ENCODE measurements around the gene PIAS2. TPM values are rescaled to one million over a fixed set of nuclear protein-coding genes. Genes with fewer than 3 reads are reported as not detected.
"Not testable (repeated sequence)": the region's sequence is repeated elsewhere in the genome, so short reads cannot be mapped to it uniquely, and the experiment has no call there.

PIAS2 gene
- total RNA-seq (2021) (72.8 and 78.7 TPM in 2 replicates), Bru-seq, nascent RNA (percentile 93 among the genes with signal in this experiment), BruChase-seq, experiment 1, labeled RNA remaining after a 2-hour chase (percentile 94 among the genes with signal in this experiment), BruChase-seq, experiment 2, labeled RNA remaining after a 6-hour chase (percentile 85 among the genes with signal in this experiment)
- long read RNA-seq, full-length matches to known transcripts, result 92 of 135 reads
- long read RNA-seq, partial matches to known transcripts, result 8 of 135 reads
- long read RNA-seq, other reads (novel, unspliced or antisense), result 35 of 135 reads

DNA sequence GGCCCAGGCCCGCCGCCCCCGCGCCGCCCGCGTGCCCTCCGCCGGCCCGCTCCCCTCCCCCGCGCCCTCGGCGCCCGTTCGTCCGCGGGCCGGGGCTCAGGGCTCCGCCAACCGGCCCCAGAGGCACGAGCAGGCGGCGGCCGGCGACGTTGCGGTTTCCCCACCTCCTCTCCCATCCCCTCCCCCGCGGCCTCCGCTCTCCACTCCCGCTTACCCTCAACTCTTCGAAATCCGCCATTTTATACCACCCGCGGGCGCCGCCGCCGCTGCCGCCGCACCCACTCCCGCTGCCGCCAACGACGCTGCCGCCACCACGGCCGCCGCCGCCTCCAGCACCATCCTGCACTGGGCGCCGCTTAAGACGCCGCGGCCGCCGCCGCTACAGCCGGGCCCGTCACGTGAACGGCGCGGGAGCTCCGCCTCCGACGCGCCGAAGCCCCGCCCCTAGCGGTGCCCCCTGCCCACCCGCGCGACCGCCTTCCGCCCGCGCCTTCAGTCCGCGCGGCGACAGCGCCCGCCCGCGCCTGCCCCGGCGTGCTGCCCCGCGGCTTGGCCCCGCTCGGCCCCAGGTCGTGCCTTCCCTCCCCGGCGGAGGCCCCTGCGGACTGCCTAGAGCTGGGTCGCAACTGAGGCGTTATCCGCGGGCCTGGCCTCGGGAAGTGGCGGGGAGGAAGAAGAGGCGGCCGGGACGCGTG is at the start of gene PIAS2, which contains the start of gene KATNAL2:
TSS of gene PIAS2 (minus strand) at position 400 of the 695 bp plus-strand sequence. CDS start at position 238, 162 bp downstream.
TSS of gene KATNAL2 (plus strand) at position 495 of the 695 bp plus-strand sequence. CDS start 29,271 bp downstream, outside the sequence.
- Histone ChIP-seq H3K27ac (ENCODE audit: low read depth, low read length, poor library complexity, severe bottlenecking) (peak within 1 kb of the TSS; percentile 88), H3K9me3 (ENCODE audit: low read depth, low read length, poor library complexity, severe bottlenecking) (no peaks in the 10 kb centered on the region), H3K36me3 (ENCODE audit: insufficient read depth, low read length, poor library complexity, severe bottlenecking) (no peaks in the 10 kb centered on the region), H3K27me3 (replicated peaks; ENCODE audit: insufficient read depth, low read depth, low read length, poor library complexity) (no peaks in the 10 kb centered on the region), H3K4me3 (ENCODE audit: low read depth, low read length, poor library complexity, severe bottlenecking) (peak within 1 kb of the TSS; percentile 70), H3K4me1 (ENCODE audit: insufficient read depth, low read length, poor library complexity, severe bottlenecking) (peaks cover 23% of the 10 kb centered on the region)
- intact Hi-C loops (cut with micrococcal nuclease; ENCODE audit: unreplicated experiment), result no loop called here
- TF ChIP-seq EZH2 (IDR thresholded peaks at IDR 0.05; ENCODE audit: borderline replicate concordance, low read depth, low read length, poor library complexity, severe bottlenecking), result no peak
- ChIA-PET CTCF (no interaction called here), POLR2A (ENCODE audit: low non-redundant PET) (interaction anchor here (0.6 kb wide), 2 partner anchors 23 to 819 kb away, joined by 4 to 5 read pairs; partner anchors contain the start of gene ATP5F1A)
- no TSS peak for BruUV-seq (replicated peaks)
- peak; percentile 92 for DNase-seq (ENCODE audit: low spot score)

GRCh38 chr18:46966266-46966665 is 49.0 kb upstream of the PIAS2 start:
- H3K36me3 ChIP-seq (ENCODE audit: insufficient read depth, low read length, poor library complexity, severe bottlenecking); H3K4me1 ChIP-seq (ENCODE audit: insufficient read depth, low read length, poor library complexity, severe bottlenecking); H3K27ac ChIP-seq (ENCODE audit: low read depth, low read length, poor library complexity, severe bottlenecking); H3K4me3 ChIP-seq (ENCODE audit: low read depth, low read length, poor library complexity, severe bottlenecking); intact Hi-C loops (cut with micrococcal nuclease; ENCODE audit: unreplicated experiment); H3K27me3 ChIP-seq (replicated peaks; ENCODE audit: insufficient read depth, low read depth, low read length, poor library complexity); H3K9me3 ChIP-seq (ENCODE audit: low read depth, low read length, poor library complexity, severe bottlenecking); CTCF ChIA-PET; POLR2A ChIA-PET (ENCODE audit: low non-redundant PET); DNase-seq (ENCODE audit: low spot score): not testable (repeated sequence)
- TSS peak; percentile 54 for BruUV-seq (replicated peaks)

GRCh38 chr18:46964579-46965293 is 47.4 kb upstream of the PIAS2 start:
- H3K4me3 ChIP-seq (ENCODE audit: low read depth, low read length, poor library complexity, severe bottlenecking); H3K27ac ChIP-seq (ENCODE audit: low read depth, low read length, poor library complexity, severe bottlenecking); POLR2A ChIA-PET (ENCODE audit: low non-redundant PET); intact Hi-C loops (cut with micrococcal nuclease; ENCODE audit: unreplicated experiment); BruUV-seq (replicated peaks); H3K9me3 ChIP-seq (ENCODE audit: low read depth, low read length, poor library complexity, severe bottlenecking); H3K36me3 ChIP-seq (ENCODE audit: insufficient read depth, low read length, poor library complexity, severe bottlenecking); H3K27me3 ChIP-seq (replicated peaks; ENCODE audit: insufficient read depth, low read depth, low read length, poor library complexity); CTCF ChIA-PET; DNase-seq (ENCODE audit: low spot score); H3K4me1 ChIP-seq (ENCODE audit: insufficient read depth, low read length, poor library complexity, severe bottlenecking): not testable (repeated sequence)

- H3K27me3 ChIP-seq (replicated peaks; ENCODE audit: insufficient read depth, low read depth, low read length, poor library complexity); DNase-seq (ENCODE audit: low spot score); H3K4me1 ChIP-seq (ENCODE audit: insufficient read depth, low read length, poor library complexity, severe bottlenecking); BruUV-seq (replicated peaks); H3K27ac ChIP-seq (ENCODE audit: low read depth, low read length, poor library complexity, severe bottlenecking); POLR2A ChIA-PET (ENCODE audit: low non-redundant PET); CTCF ChIA-PET; intact Hi-C loops (cut with micrococcal nuclease; ENCODE audit: unreplicated experiment); H3K4me3 ChIP-seq (ENCODE audit: low read depth, low read length, poor library complexity, severe bottlenecking); H3K9me3 ChIP-seq (ENCODE audit: low read depth, low read length, poor library complexity, severe bottlenecking); H3K36me3 ChIP-seq (ENCODE audit: insufficient read depth, low read length, poor library complexity, severe bottlenecking): not testable (repeated sequence)
Observed at GRCh38 chr18:46963656-46964578, 46.6 kb upstream of the PIAS2 start.
